Fibroblast of pulmonary artery (primary cell): ENCODE results near the gene DOK6.

ENCODE experiments used
- DNase-seq: peaks from one replicate; pipeline ENCODE4 v3.0.0-alpha.2; 2010; ENCODE audit warnings: low read depth
- H3K4me3 ChIP-seq: replicated peaks from 2 replicates; pipeline ENCODE4 v1.5.1; 2011; ENCODE audit warnings: low read depth, mild to moderate bottlenecking, control low read depth, low read length, moderate library complexity
- CTCF ChIP-seq: IDR thresholded peaks from 2 replicates; pipeline ENCODE4 v1.5.1; 2011; ENCODE audit warnings: mild to moderate bottlenecking, control low read depth, low read length, inconsistent platforms; ENCODE audit errors: missing control alignments

Gene DOK6

GRCh38 chr18:69529151-69529550, 128.5 kb downstream of the DOK6 start:
- TF ChIP-seq CTCF, result no peak
- H3K4me3 ChIP-seq, result no peak overlapping the region
- DNase-seq, result no peak

GRCh38 chr18:69531973-69532372, 131.3 kb downstream of the DOK6 start:
- no peak for TF ChIP-seq CTCF
- no peak for DNase-seq
- no peak overlapping the region for H3K4me3 ChIP-seq

GRCh38 chr18:69537183-69537582, 136.5 kb downstream of the DOK6 start:
- no peak for TF ChIP-seq CTCF
- H3K4me3 ChIP-seq, result no peak overlapping the region
- no peak for DNase-seq

- no peak for DNase-seq
- H3K4me3 ChIP-seq, result no peak overlapping the region
- TF ChIP-seq CTCF, result no peak
Measured at GRCh38 chr18:69538849-69539248, 138.2 kb downstream of the DOK6 start.

GRCh38 chr18:69539404-69539803, 138.7 kb downstream of the DOK6 start:
- no peak overlapping the region for H3K4me3 ChIP-seq
- DNase-seq, result no peak
- TF ChIP-seq CTCF, result no peak

GRCh38 chr18:69556228-69556627, 155.5 kb downstream of the DOK6 start:
- TF ChIP-seq CTCF, result no peak
- H3K4me3 ChIP-seq, result no peak overlapping the region
- no peak for DNase-seq

GRCh38 chr18:69557282-69557681, 156.6 kb downstream of the DOK6 start:
- DNase-seq, result no peak
- TF ChIP-seq CTCF, result no peak
- no peak overlapping the region for H3K4me3 ChIP-seq
